NCI-H446 (cell line): ENCODE data around the gene SCTR.

ENCODE experiments used
- DNase-seq, 2 experiments: peaks; one replicate each; lab custom pipeline; 2025; lab: John Stamatoyannopoulos, UW

The SCTR gene

GRCh38 chr2:119523952-119524694 lies at the start of gene SCTR:
Gene SCTR (minus strand): TSS chr2:119524483. CDS start chr2:119524226, 257 bp downstream.
- DNase-seq = no peak

- no peak for DNase-seq
These were observed 43.0 kb upstream of the SCTR start for GRCh38 chr2:119567292-119567691.

GRCh38 chr2:119565481-119565880 lies 41.2 kb upstream of the SCTR start:
- no peak for DNase-seq

GRCh38 chr2:119553687-119554344 lies 29.5 kb upstream of the SCTR start:
- DNase-seq = no peak

- no peak for DNase-seq
These were observed 28.6 kb upstream of the SCTR start for GRCh38 chr2:119552902-119553301.

- no peak for DNase-seq
These were observed 26.6 kb upstream of the SCTR start for GRCh38 chr2:119550856-119551255.

- DNase-seq = no peak
These were observed 26.1 kb upstream of the SCTR start for GRCh38 chr2:119550346-119550745.

- peak in 1 of 2 experiments; percentile 54 for DNase-seq
These were observed 25.0 kb upstream of the SCTR start for GRCh38 chr2:119549241-119549640.

GRCh38 chr2:119548516-119549120 lies 24.3 kb upstream of the SCTR start:
- DNase-seq = no peak

- DNase-seq = no peak
These were observed 22.1 kb upstream of the SCTR start for GRCh38 chr2:119546447-119546767.

- DNase-seq = no peak
These were observed 21.6 kb upstream of the SCTR start for GRCh38 chr2:119545754-119546446.

GRCh38 chr2:119544939-119545475 lies 20.7 kb upstream of the SCTR start:
- no peak for DNase-seq

- peak; percentile 63 to 79 for DNase-seq
These were observed 20.0 kb upstream of the SCTR start, which contains the start of gene CFAP221 for GRCh38 chr2:119544075-119544938. Gene CFAP221 (plus strand): TSS chr2:119544449. CDS start chr2:119546132, 1,683 bp downstream.

GRCh38 chr2:119541476-119541875 lies 17.2 kb upstream of the SCTR start:
- no peak for DNase-seq

GRCh38 chr2:119537792-119538191 lies 13.5 kb upstream of the SCTR start:
- no peak for DNase-seq

- DNase-seq = no peak
These were observed 12.4 kb upstream of the SCTR start for GRCh38 chr2:119536707-119537106.

- no peak for DNase-seq
These were observed 11.9 kb upstream of the SCTR start for GRCh38 chr2:119536211-119536610.

- DNase-seq = no peak
These were observed 9.3 kb upstream of the SCTR start for GRCh38 chr2:119533560-119533959.

- DNase-seq = no peak
These were observed 7.0 kb upstream of the SCTR start for GRCh38 chr2:119531292-119531691.

- DNase-seq = no peak
These were observed 3.7 kb upstream of the SCTR start for GRCh38 chr2:119527999-119528398.

- DNase-seq = no peak
These were observed 1.3 kb upstream of the SCTR start for GRCh38 chr2:119525614-119526013.
